NCI-H526 treated with DMSO at 0.1 percent for 48 hours (cell line): ENCODE results near the gene LCMT2.

Experiments used
- DNase-seq: peaks from one replicate; lab custom pipeline; 2025; lab: John Stamatoyannopoulos, UW

The LCMT2 gene

GRCh38 chr15:43275740-43276562, 54.4 kb downstream of the LCMT2 start:
- DNase-seq, result no peak

- no peak for DNase-seq
Measured at GRCh38 chr15:43274136-43274535, 56.2 kb downstream of the LCMT2 start.
